Fibroblast of villous mesenchyme (primary cell): ENCODE measurements around the gene AOPEP. TPM values are rescaled to one million over a fixed set of nuclear protein-coding genes. Genes with fewer than 3 reads are reported as not detected.

Source experiments
- DNase-seq: peaks from one replicate; pipeline ENCODE4 v3.0.0-alpha.2; 2010; ENCODE audit warnings: low read depth
- H3K4me3 ChIP-seq: 2 replicates; pipeline ENCODE4 v1.5.1; 2011; ENCODE audit warnings: low read depth, mild to moderate bottlenecking, low read length
- total RNA-seq: library from RNA; depleted of rRNA; stranded (reverse); fragments of >200 nt; gene quantifications from 2 replicates; pipeline ENCODE4 v1.2.3, GENCODE V29; 2012
- TF ChIP-seq, protein P1 (sequence below): IDR thresholded peaks from 2 replicates; pipeline ENCODE4 v1.5.1; 2012; ENCODE audit warnings: low read depth, mild to moderate bottlenecking, low read length; ENCODE audit not compliant: insufficient read depth

The AOPEP gene
- total RNA-seq, 1 donor = 153 TPM

- TF ChIP-seq, protein P1, sequence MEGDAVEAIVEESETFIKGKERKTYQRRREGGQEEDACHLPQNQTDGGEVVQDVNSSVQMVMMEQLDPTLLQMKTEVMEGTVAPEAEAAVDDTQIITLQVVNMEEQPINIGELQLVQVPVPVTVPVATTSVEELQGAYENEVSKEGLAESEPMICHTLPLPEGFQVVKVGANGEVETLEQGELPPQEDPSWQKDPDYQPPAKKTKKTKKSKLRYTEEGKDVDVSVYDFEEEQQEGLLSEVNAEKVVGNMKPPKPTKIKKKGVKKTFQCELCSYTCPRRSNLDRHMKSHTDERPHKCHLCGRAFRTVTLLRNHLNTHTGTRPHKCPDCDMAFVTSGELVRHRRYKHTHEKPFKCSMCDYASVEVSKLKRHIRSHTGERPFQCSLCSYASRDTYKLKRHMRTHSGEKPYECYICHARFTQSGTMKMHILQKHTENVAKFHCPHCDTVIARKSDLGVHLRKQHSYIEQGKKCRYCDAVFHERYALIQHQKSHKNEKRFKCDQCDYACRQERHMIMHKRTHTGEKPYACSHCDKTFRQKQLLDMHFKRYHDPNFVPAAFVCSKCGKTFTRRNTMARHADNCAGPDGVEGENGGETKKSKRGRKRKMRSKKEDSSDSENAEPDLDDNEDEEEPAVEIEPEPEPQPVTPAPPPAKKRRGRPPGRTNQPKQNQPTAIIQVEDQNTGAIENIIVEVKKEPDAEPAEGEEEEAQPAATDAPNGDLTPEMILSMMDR = no peak
- H3K4me3 ChIP-seq = no peak overlapping the region
- no peak for DNase-seq
These were observed 285.7 kb downstream of the AOPEP start for GRCh38 chr9:95012035-95012708.

- TF ChIP-seq, protein P1 = no peak
- no peak overlapping the region for H3K4me3 ChIP-seq
- no peak for DNase-seq
These were observed 286.4 kb downstream of the AOPEP start for GRCh38 chr9:95012902-95013301.

GRCh38 chr9:95014917-95015316 lies 288.4 kb downstream of the AOPEP start:
- DNase-seq = no peak
- no peak overlapping the region for H3K4me3 ChIP-seq
- TF ChIP-seq, protein P1 = no peak

- no peak overlapping the region for H3K4me3 ChIP-seq
- no peak for DNase-seq
- TF ChIP-seq, protein P1 = no peak
These were observed 289.1 kb downstream of the AOPEP start for GRCh38 chr9:95015569-95015968.

GRCh38 chr9:95017062-95017461 lies 290.6 kb downstream of the AOPEP start:
- peak; percentile 60 for DNase-seq
- H3K4me3 ChIP-seq = no peak overlapping the region
- TF ChIP-seq, protein P1 = no peak

DNA sequence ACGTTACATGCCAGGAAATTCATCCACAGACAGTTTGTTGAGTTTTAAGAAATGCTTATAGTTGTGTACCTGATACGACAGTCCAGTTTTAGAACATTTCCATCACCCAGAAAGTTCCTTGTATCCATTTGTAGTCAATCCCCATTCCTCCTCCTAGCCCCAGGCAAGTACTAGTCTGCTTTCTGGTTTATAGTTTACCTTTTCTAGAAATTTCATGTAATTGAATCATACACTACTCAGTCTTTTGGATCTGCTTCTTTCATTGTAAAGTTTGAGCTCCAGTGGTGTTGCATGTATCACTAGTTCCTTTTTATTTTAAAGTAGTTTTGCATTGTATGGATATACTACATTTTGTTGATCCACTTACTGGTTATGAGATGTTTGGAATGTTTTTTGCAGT lies 291.2 kb downstream of the AOPEP start:
- peak; percentile 62 for DNase-seq
- TF ChIP-seq, protein P1 = no peak
- H3K4me3 ChIP-seq = no peak overlapping the region
